H1 (cell line): ENCODE measurements around the gene GPR35.

ENCODE experiments used
- CBX5 ChIP-seq: fragments of 300-800, 300-1000 bp; sonication (generic); IDR thresholded peaks from 2 replicates; pipeline ENCODE4 v1.7.1; 2016; ENCODE audit warnings: antibody characterized with exemption, low read length, low read depth
- EP300 ChIP-seq, 2 experiments: IDR thresholded peaks; 1 replicate in 1 of 2; 2 replicates in 1 of 2; pipeline ENCODE4 v1.6.1; 2011 to 2012; ENCODE audit warnings: low read depth in 2 of 2, low read length in 2 of 2, mild to moderate bottlenecking in 2 of 2, borderline replicate concordance in 1 of 2, inconsistent platforms in 1 of 2, moderate library complexity in 1 of 2
- FOSL1 ChIP-seq: IDR thresholded peaks from 2 replicates; pipeline ENCODE4 v1.6.1; 2011; ENCODE audit warnings: mild to moderate bottlenecking, low read depth, low read length, moderate library complexity; ENCODE audit not compliant: insufficient read depth
- HDAC2 ChIP-seq, 2 experiments: fragments of 300-600 bp in 1 of 2; sonication (generic) in 1 of 2; IDR thresholded peaks; 2 replicates each; pipeline ENCODE4 v1.6.1; 2011 to 2012; ENCODE audit warnings: low read depth in 2 of 2, low read length in 2 of 2, mild to moderate bottlenecking in 2 of 2, moderate library complexity in 2 of 2, borderline replicate concordance in 1 of 2, inconsistent platforms in 1 of 2
- PHF8 ChIP-seq: fragments of 200-600 bp; sonication (generic); conservative IDR thresholded peaks from 2 replicates; pipeline ENCODE4 v1.7.1; 2012; ENCODE audit warnings: low read depth, mild to moderate bottlenecking, inconsistent platforms, low read length, moderate library complexity
- POLR2A ChIP-seq, 2 experiments: IDR thresholded peaks; 1 replicate in 1 of 2; 2 replicates in 1 of 2; pipeline ENCODE4 v1.6.1; 2011; ENCODE audit warnings: low read depth in 2 of 2, low read length in 2 of 2, mild to moderate bottlenecking in 2 of 2; ENCODE audit errors: control extremely low read depth in 1 of 2
- RFX5 ChIP-seq: IDR thresholded peaks from 2 replicates; pipeline ENCODE4 v1.6.1; 2011; ENCODE audit warnings: low read depth, low read length, improper control_type of control experiment, borderline replicate concordance
- SP1 ChIP-seq: IDR thresholded peaks from 2 replicates; pipeline ENCODE4 v1.6.1; 2011; ENCODE audit warnings: low read depth, low read length

- TF ChIP-seq POLR2A (IDR thresholded peaks at IDR 0.05; ENCODE audit: control extremely low read depth in 1 of 2, low read depth in 2 of 2, low read length in 2 of 2) = no peak
- no peak for TF ChIP-seq CBX5
- no peak for TF ChIP-seq PHF8
- TF ChIP-seq SP1 = no peak
- TF ChIP-seq RFX5 = no peak
- TF ChIP-seq EP300 (IDR thresholded peaks at IDR 0.05; ENCODE audit: borderline replicate concordance in 1 of 2, low read depth in 2 of 2, low read length in 2 of 2) = no peak
- no peak for TF ChIP-seq HDAC2 (IDR thresholded peaks at IDR 0.05; ENCODE audit: borderline replicate concordance in 1 of 2, low read depth in 2 of 2, low read length in 2 of 2)
- TF ChIP-seq FOSL1 = no peak
These were observed 4.9 kb downstream of the GPR35 start for GRCh38 chr2:240629968-240630770.
